Suppressor macrophage (primary cell): ENCODE measurements around the gene NUDT4B.
"Not testable (repeated sequence)": the region's sequence is repeated elsewhere in the genome, so short reads cannot be mapped to it uniquely, and the experiment has no call there.

ENCODE experiments used
- DNase-seq, 4 experiments: peaks; one replicate each; pipeline ENCODE4 v3.0.0-alpha.2; 2020 to 2022

NUDT4B gene

GRCh38 chr1:148738667-148739066 lies 9.9 kb upstream of the NUDT4B start:
- DNase-seq: not testable (repeated sequence)

- DNase-seq: not testable (repeated sequence)
These were observed 5.4 kb upstream of the NUDT4B start for GRCh38 chr1:148743200-148743599.

GRCh38 chr1:148743726-148744720 lies 4.6 kb upstream of the NUDT4B start:
- not testable (repeated sequence) for DNase-seq

GRCh38 chr1:148749335-148749681 lies 734 bp downstream of the NUDT4B start:
- not testable (repeated sequence) for DNase-seq

GRCh38 chr1:148756231-148756630 lies 7.7 kb downstream of the NUDT4B start:
- DNase-seq: not testable (repeated sequence)

- DNase-seq: not testable (repeated sequence)
These were observed 8.9 kb downstream of the NUDT4B start for GRCh38 chr1:148757446-148757845.

- DNase-seq: not testable (repeated sequence)
These were observed 9.8 kb downstream of the NUDT4B start for GRCh38 chr1:148758412-148758811.

GRCh38 chr1:148758925-148759324 lies 10.4 kb downstream of the NUDT4B start:
- not testable (repeated sequence) for DNase-seq

- DNase-seq: not testable (repeated sequence)
These were observed 11.2 kb downstream of the NUDT4B start for GRCh38 chr1:148759749-148760148.

- DNase-seq: not testable (repeated sequence)
These were observed 11.6 kb downstream of the NUDT4B start for GRCh38 chr1:148760206-148760605.

- DNase-seq: not testable (repeated sequence)
These were observed 12.8 kb downstream of the NUDT4B start for GRCh38 chr1:148761360-148761759.

GRCh38 chr1:148765238-148766019 lies 16.9 kb downstream of the NUDT4B start:
- DNase-seq: not testable (repeated sequence)

- not testable (repeated sequence) for DNase-seq
These were observed 20.0 kb downstream of the NUDT4B start for GRCh38 chr1:148768541-148768940.

GRCh38 chr1:148769495-148769894 lies 20.9 kb downstream of the NUDT4B start:
- not testable (repeated sequence) for DNase-seq

GRCh38 chr1:148773690-148774089 lies 25.1 kb downstream of the NUDT4B start:
- not testable (repeated sequence) for DNase-seq

- not testable (repeated sequence) for DNase-seq
These were observed 25.5 kb downstream of the NUDT4B start for GRCh38 chr1:148774102-148774501.

GRCh38 chr1:148775263-148775662 lies 26.7 kb downstream of the NUDT4B start:
- not testable (repeated sequence) for DNase-seq

GRCh38 chr1:148777649-148778048 lies 29.1 kb downstream of the NUDT4B start:
- DNase-seq: not testable (repeated sequence)

- not testable (repeated sequence) for DNase-seq
These were observed 31.8 kb downstream of the NUDT4B start for GRCh38 chr1:148780404-148780803.

GRCh38 chr1:148791543-148792099 lies 43.0 kb downstream of the NUDT4B start:
- not testable (repeated sequence) for DNase-seq

- DNase-seq: not testable (repeated sequence)
These were observed 45.3 kb downstream of the NUDT4B start for GRCh38 chr1:148793762-148794332.
